HepG2 (cell line): Measurements from ENCODE around the gene FAM163B. TPM values are rescaled to one million over a fixed set of nuclear protein-coding genes. Genes with fewer than 3 reads are reported as not detected.

Source experiments
- ATF6 ChIP-seq: sonication (generic); formaldehyde crosslinking; conservative IDR thresholded peaks from 2 replicates; pipeline ENCODE4 v1.4.0; 2020; ENCODE audit warnings: missing genetic modification reagents
- polyA plus RNA-seq, 8 experiments: library from polyadenylated mRNA; depleted of rRNA in 3 of 8; stranded (reverse) in 7 of 8; unstranded in 1 of 8; fragments of >200 nt; fragmentation: Illumina TruSeq in 4 of 8; extraction: Trizol in 4 of 8; gene quantifications; 2 replicates each; pipeline versions ENCODE4 v1.2.1 to v1.2.3, GENCODE V29; 2011 to 2016; ENCODE audit warnings: low read depth in 4 of 8, missing spikeins in 1 of 8, mixed read lengths in 1 of 8; ENCODE audit not compliant: insufficient read depth in 1 of 8
- total RNA-seq, 5 experiments: library from RNA; depleted of rRNA; stranded (reverse); fragments of >200 nt; fragmentation: Illumina TruSeq; extraction: Trizol; gene quantifications; 2 replicates each; pipeline ENCODE4 v1.2.3, GENCODE V29; 2016; ENCODE audit warnings: low read depth in 1 of 5
- TF ChIP-seq, protein P1 (sequence below): sonication (generic); formaldehyde crosslinking; IDR thresholded peaks from 2 replicates; pipeline ENCODE4 v1.4.0; 2020; ENCODE audit warnings: missing genetic modification reagents, borderline replicate concordance
- TF ChIP-seq, protein P2 (sequence below): sonication (generic); formaldehyde crosslinking; IDR thresholded peaks from 2 replicates; pipeline ENCODE4 v1.5.0; 2020; ENCODE audit warnings: missing genetic modification reagents

FAM163B gene
- total and polyA plus RNA-seq, 2 of the 13 experiments (the other 11 are each of a cell fraction or from before 2014, with no cell fraction given), result not detected

DNA sequence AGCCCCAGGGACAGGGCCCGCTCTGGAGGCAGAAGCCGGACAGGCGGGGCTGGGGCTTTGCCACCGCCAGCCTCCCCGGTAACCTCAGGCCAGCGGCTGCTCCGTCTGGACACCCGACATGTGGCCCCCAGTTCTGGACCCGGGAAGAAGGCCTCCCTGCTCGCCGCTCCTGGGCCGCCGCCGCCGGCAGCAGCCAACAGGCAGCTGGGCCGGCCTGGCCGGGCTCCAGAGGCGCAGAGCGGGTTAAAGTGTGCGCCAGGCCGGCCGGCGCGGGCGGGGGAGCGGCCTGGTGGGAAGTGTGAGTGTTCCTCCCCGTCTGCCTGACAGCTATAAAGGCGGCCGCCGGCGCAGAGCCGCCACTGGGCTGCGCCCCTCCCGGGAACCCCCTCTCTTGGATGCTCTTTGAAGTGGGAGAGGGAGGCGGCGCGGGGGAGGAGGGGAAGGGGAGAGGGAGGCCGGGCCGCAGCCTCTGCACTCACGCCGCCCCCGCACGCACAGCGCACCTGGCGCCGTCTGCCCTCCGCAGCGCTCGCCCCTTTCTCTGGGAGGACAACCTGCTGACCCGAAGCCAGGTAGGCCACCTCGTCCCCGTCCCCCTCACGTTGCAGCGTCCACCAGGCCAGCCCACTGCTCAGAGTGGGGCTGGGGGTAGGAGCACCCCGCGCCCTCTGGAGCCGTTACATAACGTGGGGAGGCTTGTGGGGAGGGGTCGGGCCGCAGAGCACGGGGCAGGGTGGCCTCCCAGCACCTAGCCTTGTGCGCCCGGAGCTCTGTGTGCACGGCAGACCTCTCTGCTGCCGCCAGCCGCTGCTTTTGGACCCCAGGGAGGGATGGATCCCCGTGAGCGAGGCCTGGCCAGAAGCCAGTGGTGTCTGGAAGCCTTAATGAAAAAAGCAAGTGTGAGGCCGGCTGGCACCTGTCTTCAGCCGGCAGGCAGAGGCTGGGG lies 74.6 kb downstream of the FAM163B start, which contains the start of gene ADAMTSL2 (continued):
- TF ChIP-seq ATF6, result no peak
- TF ChIP-seq, protein P1, sequence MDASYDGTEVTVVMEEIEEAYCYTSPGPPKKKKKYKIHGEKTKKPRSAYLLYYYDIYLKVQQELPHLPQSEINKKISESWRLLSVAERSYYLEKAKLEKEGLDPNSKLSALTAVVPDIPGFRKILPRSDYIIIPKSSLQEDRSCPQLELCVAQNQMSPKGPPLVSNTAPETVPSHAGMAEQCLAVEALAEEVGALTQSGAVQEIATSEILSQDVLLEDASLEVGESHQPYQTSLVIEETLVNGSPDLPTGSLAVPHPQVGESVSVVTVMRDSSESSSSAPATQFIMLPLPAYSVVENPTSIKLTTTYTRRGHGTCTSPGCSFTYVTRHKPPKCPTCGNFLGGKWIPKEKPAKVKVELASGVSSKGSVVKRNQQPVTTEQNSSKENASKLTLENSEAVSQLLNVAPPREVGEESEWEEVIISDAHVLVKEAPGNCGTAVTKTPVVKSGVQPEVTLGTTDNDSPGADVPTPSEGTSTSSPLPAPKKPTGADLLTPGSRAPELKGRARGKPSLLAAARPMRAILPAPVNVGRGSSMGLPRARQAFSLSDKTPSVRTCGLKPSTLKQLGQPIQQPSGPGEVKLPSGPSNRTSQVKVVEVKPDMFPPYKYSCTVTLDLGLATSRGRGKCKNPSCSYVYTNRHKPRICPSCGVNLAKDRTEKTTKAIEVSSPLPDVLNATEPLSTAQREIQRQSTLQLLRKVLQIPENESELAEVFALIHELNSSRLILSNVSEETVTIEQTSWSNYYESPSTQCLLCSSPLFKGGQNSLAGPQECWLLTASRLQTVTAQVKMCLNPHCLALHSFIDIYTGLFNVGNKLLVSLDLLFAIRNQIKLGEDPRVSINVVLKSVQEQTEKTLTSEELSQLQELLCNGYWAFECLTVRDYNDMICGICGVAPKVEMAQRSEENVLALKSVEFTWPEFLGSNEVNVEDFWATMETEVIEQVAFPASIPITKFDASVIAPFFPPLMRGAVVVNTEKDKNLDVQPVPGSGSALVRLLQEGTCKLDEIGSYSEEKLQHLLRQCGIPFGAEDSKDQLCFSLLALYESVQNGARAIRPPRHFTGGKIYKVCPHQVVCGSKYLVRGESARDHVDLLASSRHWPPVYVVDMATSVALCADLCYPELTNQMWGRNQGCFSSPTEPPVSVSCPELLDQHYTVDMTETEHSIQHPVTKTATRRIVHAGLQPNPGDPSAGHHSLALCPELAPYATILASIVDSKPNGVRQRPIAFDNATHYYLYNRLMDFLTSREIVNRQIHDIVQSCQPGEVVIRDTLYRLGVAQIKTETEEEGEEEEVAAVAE (CRISPR knock-in tag), result no peak
- TF ChIP-seq, protein P2, sequence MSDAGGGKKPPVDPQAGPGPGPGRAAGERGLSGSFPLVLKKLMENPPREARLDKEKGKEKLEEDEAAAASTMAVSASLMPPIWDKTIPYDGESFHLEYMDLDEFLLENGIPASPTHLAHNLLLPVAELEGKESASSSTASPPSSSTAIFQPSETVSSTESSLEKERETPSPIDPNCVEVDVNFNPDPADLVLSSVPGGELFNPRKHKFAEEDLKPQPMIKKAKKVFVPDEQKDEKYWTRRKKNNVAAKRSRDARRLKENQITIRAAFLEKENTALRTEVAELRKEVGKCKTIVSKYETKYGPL (CRISPR knock-in tag), result peak; percentile 49; the same call in 1 of the 2 replicates
